HepG2 (cell line): ENCODE data around the gene LBX2. TPM values are rescaled to one million over a fixed set of nuclear protein-coding genes. Genes with fewer than 3 reads are reported as not detected.

Source experiments
- ATF7-NPFF ChIP-seq: sonication (generic); formaldehyde crosslinking; IDR thresholded peaks from 2 replicates; pipeline ENCODE4 v1.8.1; 2023; ENCODE audit warnings: mild to moderate bottlenecking, low read depth, missing genetic modification reagents, moderate library complexity
- ATM ChIP-seq: fragments of 450-650 bp; IDR thresholded peaks from 2 replicates; pipeline ENCODE4 v1.7.1; 2017; ENCODE audit warnings: mild to moderate bottlenecking, borderline replicate concordance
- BORCS8-MEF2B ChIP-seq: sonication (generic); formaldehyde crosslinking; IDR thresholded peaks from 2 replicates; pipeline ENCODE4 v1.8.0; 2022; ENCODE audit warnings: mild to moderate bottlenecking, missing genetic modification reagents
- E2F1 ChIP-seq: sonication (generic); formaldehyde crosslinking; IDR thresholded peaks from 2 replicates; pipeline ENCODE4 v1.5.0; 2020; ENCODE audit warnings: missing genetic modification reagents
- HOXA7 ChIP-seq: sonication (generic); formaldehyde crosslinking; IDR thresholded peaks from 2 replicates; pipeline ENCODE4 v1.8.1; 2022; ENCODE audit warnings: mild to moderate bottlenecking, missing genetic modification reagents, moderate library complexity
- ISX ChIP-seq: sonication (generic); formaldehyde crosslinking; conservative IDR thresholded peaks from 2 replicates; pipeline ENCODE4 v1.5.0; 2020; ENCODE audit warnings: missing genetic modification reagents
- MLX ChIP-seq: IDR thresholded peaks from 2 replicates; pipeline ENCODE4 v1.6.1; 2016
- MTA3 ChIP-seq: sonication (generic); formaldehyde crosslinking; IDR thresholded peaks from 2 replicates; pipeline ENCODE4 v1.4.0; 2020; ENCODE audit warnings: missing genetic modification reagents
- MYNN ChIP-seq: sonication (generic); formaldehyde crosslinking; IDR thresholded peaks from 2 replicates; pipeline ENCODE4 v1.4.0; 2020; ENCODE audit warnings: mild to moderate bottlenecking, low read depth, missing genetic modification reagents
- MZF1 ChIP-seq: sonication (generic); formaldehyde crosslinking; IDR thresholded peaks from 2 replicates; pipeline ENCODE4 v1.8.1; 2023; ENCODE audit warnings: mild to moderate bottlenecking, missing genetic modification reagents, borderline replicate concordance
- PATZ1 ChIP-seq: sonication (generic); formaldehyde crosslinking; IDR thresholded peaks from 2 replicates; pipeline ENCODE4 v1.4.0; 2020; ENCODE audit warnings: missing genetic modification reagents
- ZBTB2 ChIP-seq: sonication (generic); formaldehyde crosslinking; IDR thresholded peaks from 2 replicates; pipeline ENCODE4 v1.8.0; 2022; ENCODE audit warnings: low read depth, missing genetic modification reagents
- ZBTB21 ChIP-seq: sonication (generic); formaldehyde crosslinking; IDR thresholded peaks from 2 replicates; pipeline ENCODE4 v1.4.0; 2020; ENCODE audit warnings: missing genetic modification reagents
- ZEB1 ChIP-seq: IDR thresholded peaks from 2 replicates; pipeline ENCODE4 v1.6.1; 2012; ENCODE audit warnings: mild to moderate bottlenecking, low read depth, inconsistent platforms; ENCODE audit not compliant: insufficient replicate concordance
- ZNF138 ChIP-seq: sonication (generic); formaldehyde crosslinking; IDR thresholded peaks from 2 replicates; pipeline ENCODE4 v1.5.0; 2020; ENCODE audit warnings: mild to moderate bottlenecking, low read depth, missing genetic modification reagents
- ZNF205 ChIP-seq: IDR thresholded peaks from 2 replicates; pipeline ENCODE4 v1.6.1; 2018; ENCODE audit warnings: missing biosample characterization, missing genetic modification reagents
- ZNF558 ChIP-seq: sonication (generic); formaldehyde crosslinking; IDR thresholded peaks from 2 replicates; pipeline ENCODE4 v1.9.0; 2022; ENCODE audit warnings: mild to moderate bottlenecking, missing genetic modification reagents, borderline replicate concordance
- polyA plus RNA-seq, 8 experiments: library from polyadenylated mRNA; depleted of rRNA in 3 of 8; stranded (reverse) in 7 of 8; unstranded in 1 of 8; fragments of >200 nt; fragmentation: Illumina TruSeq in 4 of 8; extraction: Trizol in 4 of 8; gene quantifications; 2 replicates each; pipeline versions ENCODE4 v1.2.1 to v1.2.3, GENCODE V29; 2011 to 2016; ENCODE audit warnings: low read depth in 4 of 8, missing spikeins in 1 of 8, mixed read lengths in 1 of 8; ENCODE audit not compliant: insufficient read depth in 1 of 8
- total RNA-seq, 5 experiments: library from RNA; depleted of rRNA; stranded (reverse); fragments of >200 nt; fragmentation: Illumina TruSeq; extraction: Trizol; gene quantifications; 2 replicates each; pipeline ENCODE4 v1.2.3, GENCODE V29; 2016; ENCODE audit warnings: low read depth in 1 of 5
- TF ChIP-seq, protein P1 (sequence below): sonication (generic); formaldehyde crosslinking; IDR thresholded peaks from 2 replicates; pipeline ENCODE4 v1.5.0; 2020; ENCODE audit warnings: mild to moderate bottlenecking, missing genetic modification reagents
- TF ChIP-seq, protein P2 (sequence below): sonication (generic); formaldehyde crosslinking; IDR thresholded peaks from 2 replicates; pipeline ENCODE4 v1.5.0; 2020; ENCODE audit warnings: missing genetic modification reagents
- TF ChIP-seq, protein P3 (sequence below): sonication (generic); formaldehyde crosslinking; IDR thresholded peaks from 2 replicates; pipeline ENCODE4 v1.4.0; 2020; ENCODE audit warnings: low read depth, mild to moderate bottlenecking, missing genetic modification reagents

The LBX2 gene
- total and polyA plus RNA-seq, 2 of the 13 experiments (the other 11 are each of a cell fraction or from before 2014, with no cell fraction given) = 6.4 to 8.1 TPM

DNA sequence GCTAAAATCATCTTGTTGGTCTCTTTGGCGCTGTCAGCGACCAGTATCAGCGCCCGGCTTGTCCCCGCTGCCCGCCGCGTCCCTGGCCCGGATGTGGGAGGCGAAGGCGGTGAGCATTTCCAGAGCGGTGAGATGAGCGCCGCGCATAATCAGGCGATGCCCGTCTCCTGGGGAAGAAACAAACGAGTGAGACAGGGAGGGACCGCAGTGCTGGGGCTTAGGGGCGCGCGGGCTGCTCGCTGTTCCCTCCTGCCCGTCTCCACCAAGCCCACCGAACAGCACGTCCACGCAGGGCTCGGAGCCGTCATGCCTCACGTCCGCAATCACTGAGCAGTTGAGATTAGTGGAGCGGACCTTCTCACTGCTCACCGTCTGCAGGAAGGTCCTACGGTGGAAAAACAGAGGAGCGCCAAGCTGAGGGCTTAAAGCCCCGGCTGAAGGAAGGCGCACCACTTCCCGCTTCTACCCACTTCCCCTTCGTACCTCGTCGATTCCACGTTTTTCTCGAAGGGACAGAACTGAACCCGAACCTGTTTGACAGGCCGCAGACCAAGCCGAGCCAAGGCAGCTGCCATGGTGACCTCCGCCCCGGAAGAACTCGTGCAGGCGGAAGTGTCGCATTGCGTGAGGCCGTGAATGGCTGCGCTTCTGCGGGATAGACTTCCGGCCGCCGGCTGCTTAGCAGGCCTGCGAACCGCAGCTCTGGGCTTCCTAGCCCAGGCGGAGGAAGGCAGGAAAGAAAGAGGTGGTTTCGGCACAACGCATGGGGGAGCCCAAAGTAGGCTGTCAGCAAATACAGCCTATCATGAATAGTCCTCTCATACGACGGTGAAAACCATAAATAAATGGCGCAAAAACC lies 27.1 kb downstream of the LBX2 start, which contains the start of gene MRPL53 (continued):
- TF ChIP-seq E2F1 (CRISPR knock-in tag) (0 out of 2 replicates have a peak, but pooled peaks have one; percentile 66), ATM (no peak), ZEB1 (peak; percentile 81), MLX (CRISPR knock-in tag) (no peak; the same call in none of the 2 replicates), ZNF558 (CRISPR knock-in tag) (peak; percentile 80), MTA3 (no peak), MZF1 (peak; percentile 86; the same call in 1 of the 2 replicates), ATF7-NPFF (peak; percentile 90), ZNF138 (CRISPR knock-in tag) (peak; percentile 61; the same call in 1 of the 2 replicates), HOXA7 (CRISPR knock-in tag) (no peak), ISX (CRISPR knock-in tag) (0 out of 2 replicates have a peak, but pooled peaks have one; percentile 66), BORCS8-MEF2B (peak; percentile 99), ZBTB2 (CRISPR knock-in tag) (peak; percentile 71; the same call in 1 of the 2 replicates), ZNF205 (CRISPR knock-in tag) (peak; percentile 83), ZBTB21 (CRISPR knock-in tag) (peak; percentile 64; the same call in 1 of the 2 replicates), PATZ1 (CRISPR knock-in tag) (peak; percentile 56; the same call in 1 of the 2 replicates), MYNN (peak; percentile 58; the same call in 1 of the 2 replicates)
- TF ChIP-seq, protein P1, sequence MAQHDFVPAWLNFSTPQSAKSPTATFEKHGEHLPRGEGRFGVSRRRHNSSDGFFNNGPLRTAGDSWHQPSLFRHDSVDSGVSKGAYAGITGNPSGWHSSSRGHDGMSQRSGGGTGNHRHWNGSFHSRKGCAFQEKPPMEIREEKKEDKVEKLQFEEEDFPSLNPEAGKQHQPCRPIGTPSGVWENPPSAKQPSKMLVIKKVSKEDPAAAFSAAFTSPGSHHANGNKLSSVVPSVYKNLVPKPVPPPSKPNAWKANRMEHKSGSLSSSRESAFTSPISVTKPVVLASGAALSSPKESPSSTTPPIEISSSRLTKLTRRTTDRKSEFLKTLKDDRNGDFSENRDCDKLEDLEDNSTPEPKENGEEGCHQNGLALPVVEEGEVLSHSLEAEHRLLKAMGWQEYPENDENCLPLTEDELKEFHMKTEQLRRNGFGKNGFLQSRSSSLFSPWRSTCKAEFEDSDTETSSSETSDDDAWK (CRISPR knock-in tag) = no peak
- TF ChIP-seq, protein P2, sequence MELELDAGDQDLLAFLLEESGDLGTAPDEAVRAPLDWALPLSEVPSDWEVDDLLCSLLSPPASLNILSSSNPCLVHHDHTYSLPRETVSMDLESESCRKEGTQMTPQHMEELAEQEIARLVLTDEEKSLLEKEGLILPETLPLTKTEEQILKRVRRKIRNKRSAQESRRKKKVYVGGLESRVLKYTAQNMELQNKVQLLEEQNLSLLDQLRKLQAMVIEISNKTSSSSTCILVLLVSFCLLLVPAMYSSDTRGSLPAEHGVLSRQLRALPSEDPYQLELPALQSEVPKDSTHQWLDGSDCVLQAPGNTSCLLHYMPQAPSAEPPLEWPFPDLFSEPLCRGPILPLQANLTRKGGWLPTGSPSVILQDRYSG = peak; percentile 38; the same call in 1 of the 2 replicates
- TF ChIP-seq, protein P3, sequence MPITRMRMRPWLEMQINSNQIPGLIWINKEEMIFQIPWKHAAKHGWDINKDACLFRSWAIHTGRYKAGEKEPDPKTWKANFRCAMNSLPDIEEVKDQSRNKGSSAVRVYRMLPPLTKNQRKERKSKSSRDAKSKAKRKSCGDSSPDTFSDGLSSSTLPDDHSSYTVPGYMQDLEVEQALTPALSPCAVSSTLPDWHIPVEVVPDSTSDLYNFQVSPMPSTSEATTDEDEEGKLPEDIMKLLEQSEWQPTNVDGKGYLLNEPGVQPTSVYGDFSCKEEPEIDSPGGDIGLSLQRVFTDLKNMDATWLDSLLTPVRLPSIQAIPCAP (CRISPR knock-in tag) = peak; percentile 80; the same call in 1 of the 2 replicates
